Kidney (tissue), 14 donors: ENCODE measurements around the gene WDTC1. TPM values are rescaled to one million over a fixed set of nuclear protein-coding genes. Genes with fewer than 3 reads are reported as not detected.

ENCODE experiments used
- DNase-seq, 5 donors: peaks; one replicate each; pipeline ENCODE4 v3.0.0-alpha.2; 2013 to 2020
- FAIRE-seq: peaks from 2 replicates; lab custom pipeline; 2012; peaks lifted over from hg19 to GRCh38; lab: Jason Lieb, UNC
- H3K27ac ChIP-seq, 2 donors: one replicate each; pipeline ENCODE4 v1.7.0; 2013; ENCODE audit warnings: low read depth in 2 of 2, low read length in 2 of 2, inconsistent platforms in 1 of 2
- H3K27me3 ChIP-seq: one replicate; pipeline ENCODE4 v1.7.1; 2013; ENCODE audit warnings: low read length, inconsistent platforms; ENCODE audit not compliant: control insufficient read depth, insufficient read depth
- H3K36me3 ChIP-seq, 3 donors: one replicate each; pipeline versions ENCODE4 v1.7.0 to v1.7.1; 2013; ENCODE audit warnings: low read length in 3 of 3, control low read depth in 1 of 3, inconsistent platforms in 1 of 3; ENCODE audit not compliant: insufficient read depth in 3 of 3, control insufficient read depth in 2 of 3
- H3K4me1 ChIP-seq, 3 donors: one replicate each; pipeline versions ENCODE4 v1.7.0 to v1.7.1; 2013; ENCODE audit warnings: low read length in 3 of 3, inconsistent platforms in 1 of 3, low read depth in 1 of 3; ENCODE audit not compliant: control insufficient read depth in 2 of 3, insufficient read depth in 2 of 3
- H3K4me3 ChIP-seq, 3 donors: one replicate each; pipeline versions ENCODE4 v1.7.0 to v1.8.1; 2013; ENCODE audit warnings: low read length in 3 of 3, control low read depth in 1 of 3, inconsistent platforms in 1 of 3
- H3K9ac ChIP-seq, 3 donors: one replicate each; pipeline versions ENCODE4 v1.7.0 to v1.7.1; 2013; ENCODE audit warnings: low read length in 3 of 3, control low read depth in 1 of 3, inconsistent platforms in 1 of 3
- H3K9me3 ChIP-seq, 3 donors: one replicate each; pipeline versions ENCODE4 v1.7.0 to v1.7.1; 2013; ENCODE audit warnings: low read length in 3 of 3, control low read depth in 1 of 3, inconsistent platforms in 1 of 3; ENCODE audit not compliant: control insufficient read depth in 2 of 3, insufficient read depth in 1 of 3
- CTCF ChIP-seq: IDR thresholded peaks from 3 replicates; pipeline ENCODE4 v1.5.1; 2012; ENCODE audit warnings: mild to moderate bottlenecking, moderate library complexity, borderline replicate concordance; ENCODE audit not compliant: insufficient read depth; ENCODE audit errors: extremely low read depth
- intact Hi-C: fragments of 100-400 bp; cut with DNase I; formaldehyde crosslinking; loops from one replicate; pipeline ENCODE4 v1.11.1; 2022
- polyA plus RNA-seq: library from polyadenylated mRNA; stranded (reverse); fragments of 350-450 nt; fragmentation: Illumina TruSeq; extraction: RNeasy Lipid Tissue Mini Kit (QIAGEN cat#74804); gene quantifications from one replicate; pipeline ENCODE4 v1.2.3, GENCODE V29; 2014; ENCODE audit warnings: low read depth, low replicate concordance; ENCODE audit not compliant: insufficient read depth
- total RNA-seq: library from RNA; stranded (reverse); fragmentation: NEBNext Ultra II Directional; extraction: Animal tissue kit (Norgen Biotek cat#: 25700); gene quantifications from one replicate; pipeline ENCODE4 v1.2.1, GENCODE V29; 2021
- donor health status: control.
- donor health status: control.
- donor health status: control.
- donor health status: control.
- donor health status: control.
- donor health status: DM: yes; HTN: yes; CAD: no.
- donor health status: Normal renal cell carcinoma (clear cell type).

WDTC1 gene
- total and polyA plus RNA-seq, 2 donors from 2014 or later, result 23.7 to 42.2 TPM

- peaks cover 7 to 49% (median 44%) of the 10 kb centered on the region in 3 donors for H3K36me3 ChIP-seq
- DNase-seq (no peak), FAIRE-seq (no peak)
- no peak overlapping the region for H3K27ac ChIP-seq
- H3K9ac ChIP-seq, result no peak overlapping the region
- intact Hi-C loops, result no loop called here
- no peak for TF ChIP-seq CTCF
- H3K4me1 ChIP-seq, result peaks cover 0 to 5% (median 0%) of the 10 kb centered on the region in 3 donors
- no peaks in the 10 kb centered on the region for H3K27me3 ChIP-seq
- no peaks in the 10 kb centered on the region for H3K9me3 ChIP-seq
- H3K4me3 ChIP-seq, result no peak overlapping the region
Measured at GRCh38 chr1:27297903-27298302, 63.5 kb downstream of the WDTC1 start.

DNA sequence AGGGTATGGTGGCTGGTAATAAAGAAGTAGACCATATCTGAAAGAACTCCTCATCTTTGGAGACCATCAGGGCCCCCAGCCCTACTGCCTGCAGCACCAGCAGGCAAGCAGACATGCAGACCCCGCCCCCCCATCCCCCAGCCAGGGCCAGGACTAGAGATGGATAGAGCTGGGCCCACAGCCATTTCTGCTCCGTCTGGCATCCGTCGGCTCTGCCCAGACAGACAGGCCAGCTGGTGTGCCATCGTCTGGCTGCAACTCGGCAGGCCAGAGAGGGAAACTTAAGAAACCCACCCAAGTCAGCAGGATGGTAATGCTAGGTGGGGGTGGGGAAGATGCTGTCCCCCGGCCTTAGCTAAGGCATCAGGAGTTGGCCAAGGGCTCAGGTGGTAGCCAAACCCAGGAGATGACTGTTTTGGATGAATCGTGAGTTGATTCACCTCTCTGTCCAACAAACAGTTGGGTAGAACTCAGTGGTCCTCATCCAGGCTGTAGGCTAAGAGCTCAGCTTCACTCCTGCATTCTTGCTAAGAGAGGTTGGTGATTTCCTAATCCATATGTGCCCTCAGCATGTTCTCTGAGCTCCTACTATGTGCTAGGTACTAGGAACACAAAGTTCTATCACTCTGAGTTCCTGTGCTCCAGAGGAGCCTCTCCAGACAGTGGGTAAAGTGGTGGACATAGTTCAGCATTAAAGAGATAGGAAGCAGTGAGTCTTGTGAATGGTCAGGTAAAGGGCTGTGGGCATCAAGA is 64.4 kb downstream of the WDTC1 start:
- no peak for TF ChIP-seq CTCF
- peak overlapping the region in 1 of 2 donors; percentile 68 for H3K27ac ChIP-seq
- no peaks in the 10 kb centered on the region for H3K9me3 ChIP-seq
- intact Hi-C loops, result no loop called here
- peaks cover 7 to 46% (median 43%) of the 10 kb centered on the region in 3 donors for H3K36me3 ChIP-seq
- FAIRE-seq (no peak), DNase-seq (no peak)
- H3K4me1 ChIP-seq, result peaks cover 0 to 5% (median 0%) of the 10 kb centered on the region in 3 donors
- H3K27me3 ChIP-seq, result no peaks in the 10 kb centered on the region
- H3K9ac ChIP-seq, result no peak overlapping the region
- H3K4me3 ChIP-seq, result no peak overlapping the region

DNA sequence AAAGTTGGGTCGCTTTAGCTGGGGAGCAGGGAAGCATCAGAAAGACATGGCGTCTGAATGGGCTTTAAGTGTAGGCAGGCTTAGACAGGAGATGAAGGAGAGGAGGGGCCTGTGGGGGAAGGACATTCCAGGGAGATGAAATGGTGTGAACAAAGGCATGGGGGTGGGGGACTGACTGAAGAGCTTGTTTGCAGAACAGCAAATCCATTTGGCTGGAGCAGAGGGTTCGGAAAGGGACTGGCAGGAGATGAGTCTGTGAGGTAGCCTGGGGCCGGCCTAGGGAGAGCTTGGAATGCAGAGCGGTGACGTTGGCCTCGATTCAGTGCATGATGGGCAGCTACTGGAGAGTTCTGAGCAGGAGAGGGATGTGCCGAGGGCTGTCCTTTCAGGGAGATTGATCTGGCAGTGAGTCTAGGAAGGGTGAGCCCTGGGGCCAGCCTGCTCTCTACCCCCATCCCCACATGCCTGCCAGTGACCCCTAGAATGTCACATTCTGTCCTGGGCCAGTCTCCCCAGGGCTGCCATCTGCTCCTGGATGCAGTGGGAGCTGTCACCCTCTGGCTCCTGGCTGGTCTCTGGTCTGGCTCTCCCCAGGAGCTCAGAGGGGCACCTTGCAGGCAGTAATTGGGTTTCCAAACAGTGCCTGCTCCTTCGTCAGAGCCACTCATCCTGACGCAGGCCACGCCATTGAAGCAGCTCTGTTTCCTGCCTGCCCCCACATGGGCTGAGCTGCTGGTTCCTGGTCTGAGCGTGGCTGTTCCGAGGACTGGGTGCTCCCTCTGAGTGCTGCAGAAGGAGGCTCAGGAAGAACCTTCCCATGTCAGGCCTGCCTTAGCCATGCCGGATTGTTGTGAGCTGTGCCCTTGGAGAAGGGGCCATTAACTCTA is 65.2 kb downstream of the WDTC1 start:
- no peak for TF ChIP-seq CTCF
- intact Hi-C loops, result loop anchor here (5.0 to 10.0 kb wide), 3 partner anchors 93 to 365 kb away; partner anchors contain the start of genes AHDC1 and GPR3
- H3K9me3 ChIP-seq, result no peaks in the 10 kb centered on the region
- H3K27ac ChIP-seq, result peak overlapping the region; percentile 49 to 68
- DNase-seq (peak; percentile 42 to 79 (median 69)), FAIRE-seq (no peak)
- no peaks in the 10 kb centered on the region for H3K27me3 ChIP-seq
- H3K4me1 ChIP-seq, result peaks cover 0 to 5% (median 0%) of the 10 kb centered on the region in 3 donors
- no peak overlapping the region for H3K9ac ChIP-seq
- H3K4me3 ChIP-seq, result no peak overlapping the region
- H3K36me3 ChIP-seq, result peaks cover 7 to 40% (median 38%) of the 10 kb centered on the region in 3 donors
